Gastroesophageal sphincter (tissue), 4 donors: ENCODE data around the gene SLC35B3. TPM values are rescaled to one million over a fixed set of nuclear protein-coding genes. Genes with fewer than 3 reads are reported as not detected.

ENCODE experiments used
- ATAC-seq: fragments of 150-250 bp; one replicate; pipeline ENCODE4 v1.9.1; 2016; ENCODE audit warnings: mild to moderate bottlenecking, moderate library complexity
- H3K27ac ChIP-seq, 4 donors: fragments of 200-600 bp; sonication (generic) in 3 of 4; 1 replicate in 3 of 4; 2 replicates in 1 of 4; pipeline ENCODE4 v1.5.1; 2016 to 2019
- H3K27me3 ChIP-seq: fragments of 200-600 bp; sonication (generic); one replicate; pipeline ENCODE4 v1.5.1; 2019
- H3K36me3 ChIP-seq, 2 donors: fragments of 200-600 bp; sonication (generic); one replicate each; pipeline ENCODE4 v1.5.1; 2019; ENCODE audit warnings: control low read depth in 1 of 2
- H3K4me1 ChIP-seq, 3 donors: fragments of 200-600 bp; sonication (generic); 1 replicate in 2 of 3; 2 replicates in 1 of 3; pipeline ENCODE4 v1.5.1; 2016 to 2019; ENCODE audit warnings: control low read depth in 2 of 3
- H3K4me3 ChIP-seq, 2 donors: fragments of 200-600 bp; sonication (generic); one replicate each; pipeline ENCODE4 v1.5.1; 2019; ENCODE audit warnings: mild to moderate bottlenecking in 1 of 2, moderate library complexity in 1 of 2
- H3K9me3 ChIP-seq, 3 donors: fragments of 200-600 bp; sonication (generic); one replicate each; pipeline ENCODE4 v1.5.1; 2017 to 2019; ENCODE audit warnings: control low read depth in 2 of 3
- CTCF ChIP-seq, 4 experiments: fragments of 200-600 bp in 2 of 4; fragments of 450-650 bp in 2 of 4; sonication (generic) in 1 of 4; IDR thresholded peaks; one replicate each; pipeline ENCODE4 v1.5.1; 2017 to 2019; ENCODE audit warnings: antibody characterized with exemption in 4 of 4, mild to moderate bottlenecking in 2 of 4, moderate library complexity in 2 of 4
- EP300 ChIP-seq: sonication (generic); formaldehyde crosslinking; IDR thresholded peaks from one replicate; pipeline ENCODE4 v1.6.1; 2017; ENCODE audit warnings: antibody characterized with exemption, mild to moderate bottlenecking
- POLR2A ChIP-seq, 2 donors: fragments of 450-650 bp; IDR thresholded peaks; one replicate each; pipeline ENCODE4 v1.6.1; 2017; ENCODE audit warnings: antibody characterized with exemption in 2 of 2, mild to moderate bottlenecking in 2 of 2, moderate library complexity in 1 of 2
- POLR2AphosphoS5 ChIP-seq: sonication (generic); formaldehyde crosslinking; IDR thresholded peaks from one replicate; pipeline ENCODE4 v1.6.1; 2017; ENCODE audit warnings: antibody characterized with exemption
- WGBS, 2 donors: methylation state at CpG; one replicate each; pipeline ENCODE4 v1.1.5; 2018; ENCODE audit warnings: low coverage in 1 of 2; 5-methylcytosine and 5-hydroxymethylcytosine counted together
- total RNA-seq, 4 donors: library from RNA; depleted of rRNA; stranded (reverse); fragments of >200 nt; gene quantifications; one replicate each; pipeline ENCODE4 v1.1.0, GENCODE V29; 2016

SLC35B3 gene
- total RNA-seq, 4 donors from 2014 or later, result 10.2 to 17.6 (median 13.7) TPM

GRCh38 chr6:8400663-8401062 is 34.7 kb downstream of the SLC35B3 start:
- Histone ChIP-seq H3K4me3 (no peak overlapping the region), H3K9me3 (no peaks in the 10 kb centered on the region), H3K4me1 (no peaks in the 10 kb centered on the region), H3K36me3 (no peaks in the 10 kb centered on the region), H3K27me3 (no peaks in the 10 kb centered on the region), H3K27ac (no peak overlapping the region)
- no peak for ATAC-seq
- WGBS, 2 donors, result 38 to 76% methylated on average over 1 of the region's 1 CpG
- TF ChIP-seq EP300 (no peak), POLR2A (IDR thresholded peaks at IDR 0.05) (no peak), POLR2AphosphoS5 (no peak), CTCF (IDR thresholded peaks at IDR 0.05) (no peak)

- no peaks in the 10 kb centered on the region for H3K27me3 ChIP-seq
- no peak overlapping the region for H3K4me3 ChIP-seq
- H3K9me3 ChIP-seq, result no peaks in the 10 kb centered on the region
- 57 to 78% methylated on average over 2 of the region's 2 CpGs for WGBS, 2 donors
- no peak overlapping the region for H3K27ac ChIP-seq
- ATAC-seq, result no peak
- no peaks in the 10 kb centered on the region for H3K36me3 ChIP-seq
- H3K4me1 ChIP-seq, result no peaks in the 10 kb centered on the region
- no peak for TF ChIP-seq POLR2A (IDR thresholded peaks at IDR 0.05)
- no peak for TF ChIP-seq EP300
- no peak for TF ChIP-seq POLR2AphosphoS5
- TF ChIP-seq CTCF (IDR thresholded peaks at IDR 0.05), result no peak
These were observed 42.8 kb downstream of the SLC35B3 start for GRCh38 chr6:8392569-8392968.

- Histone ChIP-seq H3K9me3 (no peaks in the 10 kb centered on the region), H3K4me1 (no peaks in the 10 kb centered on the region), H3K27me3 (no peaks in the 10 kb centered on the region), H3K27ac (no peak overlapping the region), H3K36me3 (no peaks in the 10 kb centered on the region), H3K4me3 (no peak overlapping the region)
- TF ChIP-seq POLR2AphosphoS5 (no peak), CTCF (IDR thresholded peaks at IDR 0.05) (no peak), EP300 (no peak), POLR2A (IDR thresholded peaks at IDR 0.05) (no peak)
- ATAC-seq, result no peak
These were observed 43.4 kb downstream of the SLC35B3 start for GRCh38 chr6:8391934-8392333.

GRCh38 chr6:8389036-8389818 is 46.1 kb downstream of the SLC35B3 start:
- H3K27ac ChIP-seq, result no peak overlapping the region
- no peak overlapping the region for H3K4me3 ChIP-seq
- no peaks in the 10 kb centered on the region for H3K4me1 ChIP-seq
- H3K36me3 ChIP-seq, result no peaks in the 10 kb centered on the region
- no peak for ATAC-seq
- H3K27me3 ChIP-seq, result no peaks in the 10 kb centered on the region
- WGBS, 2 donors, result 62 to 74% methylated on average over 3 to 4 of the region's 4 CpGs
- no peak for TF ChIP-seq EP300
- no peak for TF ChIP-seq CTCF (IDR thresholded peaks at IDR 0.05)
- no peak for TF ChIP-seq POLR2AphosphoS5
- TF ChIP-seq POLR2A (IDR thresholded peaks at IDR 0.05), result no peak
- no peaks in the 10 kb centered on the region for H3K9me3 ChIP-seq

GRCh38 chr6:8387942-8388437 is 47.4 kb downstream of the SLC35B3 start:
- 79 to 80% methylated on average over 10 to 11 of the region's 11 CpGs for WGBS, 2 donors
- no peaks in the 10 kb centered on the region for H3K27me3 ChIP-seq
- no peak for ATAC-seq

More at GRCh38 chr6:8387942-8388437, 47.4 kb downstream of the SLC35B3 start:
- Histone ChIP-seq H3K4me3 (no peak overlapping the region), H3K36me3 (no peaks in the 10 kb centered on the region), H3K27ac (no peak overlapping the region), H3K4me1 (no peaks in the 10 kb centered on the region), H3K9me3 (no peaks in the 10 kb centered on the region)
- no peak for TF ChIP-seq POLR2A (IDR thresholded peaks at IDR 0.05)
- TF ChIP-seq CTCF (IDR thresholded peaks at IDR 0.05), result no peak
- no peak for TF ChIP-seq POLR2AphosphoS5
- no peak for TF ChIP-seq EP300
